Epithelial cell of esophagus (primary cell): ENCODE data around the gene MRPL43.

Experiments
- DNase-seq: peaks from one replicate; pipeline ENCODE4 v3.0.0; 2010; ENCODE audit warnings: low read depth
- H3K4me3 ChIP-seq: 2 replicates; pipeline ENCODE4 v1.5.1; 2011; ENCODE audit warnings: mild to moderate bottlenecking, low read length, control low read depth
- CTCF ChIP-seq: IDR thresholded peaks from 2 replicates; pipeline ENCODE4 v1.5.1; 2011; ENCODE audit warnings: low read depth, mild to moderate bottlenecking, low read length, control low read depth, inconsistent platforms; ENCODE audit not compliant: insufficient read depth; ENCODE audit errors: missing control alignments

MRPL43 gene

DNA sequence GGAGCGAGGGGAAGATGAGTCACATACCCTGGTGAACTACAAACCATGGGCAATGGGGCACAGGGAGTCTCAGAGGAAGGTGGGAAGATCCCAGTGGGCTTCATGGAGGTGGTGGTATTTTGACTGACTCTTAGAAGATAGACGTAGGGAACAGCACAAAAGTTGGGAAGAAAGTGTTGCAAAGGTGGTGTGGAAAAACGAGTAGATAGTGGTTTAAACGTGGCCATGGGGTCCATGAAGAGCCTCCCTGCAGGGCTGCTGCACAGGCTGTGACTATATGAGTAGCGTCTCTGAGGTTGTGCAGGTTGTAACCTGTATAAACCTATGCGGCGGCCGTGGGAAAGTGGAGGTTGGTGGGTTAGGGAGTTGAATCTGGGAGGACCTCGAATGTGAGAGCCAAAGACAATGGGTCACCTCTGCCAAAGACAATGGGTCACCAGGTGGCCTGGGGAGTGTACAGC, 26.1 kb upstream of the MRPL43 start:
- TF ChIP-seq CTCF: no peak
- H3K4me3 ChIP-seq: no peak overlapping the region
- peak; percentile 67 for DNase-seq

GRCh38 chr10:101012525-101013364, 25.4 kb upstream of the MRPL43 start:
- TF ChIP-seq CTCF: peak; percentile 69
- peak; percentile 88 for DNase-seq
- H3K4me3 ChIP-seq: no peak overlapping the region

- DNase-seq: no peak
- H3K4me3 ChIP-seq: no peak overlapping the region
- TF ChIP-seq CTCF: peak; percentile 34
Measured at GRCh38 chr10:101011517-101012423, 24.5 kb upstream of the MRPL43 start.

GRCh38 chr10:101010329-101010728, 23.0 kb upstream of the MRPL43 start:
- no peak overlapping the region for H3K4me3 ChIP-seq
- TF ChIP-seq CTCF: no peak
- no peak for DNase-seq

GRCh38 chr10:101008823-101009423, 21.6 kb upstream of the MRPL43 start:
- TF ChIP-seq CTCF: no peak
- DNase-seq: no peak
- H3K4me3 ChIP-seq: no peak overlapping the region

DNA sequence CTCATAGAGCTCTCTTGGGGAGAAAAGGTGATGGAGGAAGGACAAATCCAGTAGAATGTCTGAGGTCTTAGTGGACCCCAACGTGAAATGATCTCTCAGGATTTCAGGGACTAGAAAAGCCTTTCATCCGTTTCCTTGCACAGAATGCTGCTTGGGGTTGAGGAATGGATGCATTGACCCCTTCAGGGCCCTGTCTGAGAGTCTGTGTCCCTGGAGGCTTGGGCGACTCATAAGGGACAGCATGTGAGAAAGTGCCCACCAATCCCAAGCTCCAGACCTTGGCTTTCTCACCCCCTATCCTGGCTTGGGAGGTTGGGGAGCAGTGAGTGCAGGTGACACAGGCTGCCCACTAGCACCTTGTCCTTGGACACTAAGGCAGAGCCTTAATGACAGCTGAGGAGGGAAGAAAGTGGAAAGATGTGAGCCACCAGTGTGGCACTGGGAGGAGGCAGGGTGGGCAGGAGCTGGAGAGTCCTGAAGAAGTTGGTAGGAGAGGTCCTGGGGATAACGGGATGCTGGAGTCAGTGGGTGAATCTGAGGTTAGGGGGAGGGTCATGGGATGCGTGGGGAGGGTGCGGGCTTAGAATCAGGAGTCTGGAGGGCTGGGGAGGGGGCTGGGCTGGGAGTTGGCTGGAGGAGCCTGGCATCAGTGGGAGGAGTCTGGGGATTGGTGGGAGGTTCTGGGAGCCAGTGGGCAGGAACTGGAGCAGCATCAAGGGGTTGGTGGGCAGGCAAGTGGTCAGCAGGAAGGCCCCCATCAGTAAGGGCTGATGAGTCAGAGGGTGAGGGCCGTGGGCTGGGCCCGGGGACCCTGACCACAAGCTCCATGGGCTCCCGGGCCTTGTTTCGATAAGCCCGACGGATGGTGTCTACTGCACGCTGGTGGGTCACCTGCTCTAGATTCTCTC, 20.9 kb upstream of the MRPL43 start:
- no peak overlapping the region for H3K4me3 ChIP-seq
- no peak for TF ChIP-seq CTCF
- no peak for DNase-seq
